T-cell (primary cell): ENCODE results near the gene MAGEA4. TPM values are rescaled to one million over a fixed set of nuclear protein-coding genes. Genes with fewer than 3 reads are reported as not detected.

Source experiments
- ATAC-seq, 4 experiments: fragments of 200-7000 bp in 3 of 4; fragments of 150-1000 bp in 1 of 4; cut with Tn5 transposase; replicated peaks in 1 of 4; 1 replicate in 3 of 4; 2 replicates in 1 of 4; pipeline ENCODE4 v1.10.0; 2021; ENCODE audit warnings: moderate library complexity in 3 of 4, mild to moderate bottlenecking in 2 of 4, moderate number of reproducible peaks in 1 of 4
- CTCF ChIA-PET, 2 donors: fragments of 300-600 bp; sonication (Branson Sonifier 250); formaldehyde crosslinking; loops; one replicate each; lab custom pipeline; 2022; ENCODE audit warnings: antibody characterized with exemption in 2 of 2; lab: Charles Lee
- POLR2A ChIA-PET, 2 donors: fragments of 300-600 bp; sonication (Branson Sonifier 250); formaldehyde crosslinking; loops; one replicate each; lab custom pipeline; 2022; ENCODE audit warnings: antibody characterized with exemption in 2 of 2; lab: Charles Lee
- DNase-seq, 35 experiments: peaks; one replicate each; pipeline versions ENCODE4 v3.0.0 to v3.0.0-alpha.2; 2013 to 2023
- H3K27ac ChIP-seq: one replicate; pipeline ENCODE4 v1.5.1; 2013; ENCODE audit warnings: low read length
- H3K27me3 ChIP-seq, 2 experiments: replicated peaks in 1 of 2; 1 replicate in 1 of 2; 2 replicates in 1 of 2; pipeline versions ENCODE4 v1.6.1 to v1.7.0; 2013; ENCODE audit warnings: low read length in 1 of 2, mixed read lengths in 1 of 2; ENCODE audit not compliant: control insufficient read depth in 2 of 2, insufficient read depth in 2 of 2; ENCODE audit errors: extremely low read depth in 1 of 2
- H3K36me3 ChIP-seq, 2 donors: 1 replicate in 1 of 2; 2 replicates in 1 of 2; pipeline versions ENCODE4 v1.6.1 to v1.7.0; 2013; ENCODE audit warnings: low read length in 1 of 2; ENCODE audit not compliant: control insufficient read depth in 2 of 2, insufficient read depth in 1 of 2; ENCODE audit errors: extremely low read depth in 1 of 2
- H3K4me1 ChIP-seq, 2 experiments: 1 replicate in 1 of 2; 2 replicates in 1 of 2; pipeline versions ENCODE4 v1.6.1 to v1.7.0; 2013; ENCODE audit warnings: low read length in 2 of 2, mixed read lengths in 1 of 2; ENCODE audit not compliant: insufficient read depth in 2 of 2, control insufficient read depth in 1 of 2; ENCODE audit errors: extremely low read depth in 1 of 2
- H3K4me3 ChIP-seq, 2 donors: 1 replicate in 1 of 2; 2 replicates in 1 of 2; pipeline versions ENCODE4 v1.5.1 to v1.7.0; 2013; ENCODE audit warnings: mild to moderate bottlenecking in 2 of 2, low read length in 1 of 2, moderate library complexity in 1 of 2; ENCODE audit not compliant: control insufficient read depth in 1 of 2; ENCODE audit errors: extremely low read depth in 1 of 2
- H3K9me3 ChIP-seq: 2 replicates; pipeline ENCODE4 v1.7.0; 2013
- H3K27ac Mint-ChIP-seq, 2 donors: one replicate each; pipeline ENCODE4 v1.8.0; 2020 to 2021; ENCODE audit warnings: mild to moderate bottlenecking in 2 of 2, mixed read lengths in 2 of 2
- H3K27me3 Mint-ChIP-seq, 2 donors: one replicate each; pipeline ENCODE4 v1.8.0; 2021 to 2022; ENCODE audit warnings: mixed read lengths in 2 of 2
- H3K36me3 Mint-ChIP-seq: one replicate; pipeline ENCODE4 v1.8.0; 2021; ENCODE audit warnings: mixed read lengths
- H3K4me1 Mint-ChIP-seq, 3 donors: one replicate each; pipeline ENCODE4 v1.8.0; 2020 to 2022; ENCODE audit warnings: mixed read lengths in 3 of 3, mild to moderate bottlenecking in 1 of 3
- H3K4me3 Mint-ChIP-seq, 3 donors: one replicate each; pipeline ENCODE4 v1.8.0; 2020 to 2022; ENCODE audit warnings: mild to moderate bottlenecking in 3 of 3, mixed read lengths in 3 of 3, moderate library complexity in 3 of 3
- H3K9me3 Mint-ChIP-seq, 3 donors: one replicate each; pipeline ENCODE4 v1.8.0; 2020 to 2022; ENCODE audit warnings: mixed read lengths in 3 of 3
- WGBS: methylation state at CpG from one replicate; pipeline ENCODE4 v1.1.5; 2013; ENCODE audit warnings: missing lambda C conversion rate; ENCODE audit not compliant: insufficient coverage; 5-methylcytosine and 5-hydroxymethylcytosine counted together
- total RNA-seq, 35 experiments: library from RNA in 6 of 35; stranded (reverse) in 6 of 35; fragments of 120-200 nt in 1 of 35; gene quantifications; one replicate each; pipeline versions ENCODE4 v1.2.1 to v1.2.4 and lab custom pipeline; 2013 to 2026

Gene MAGEA4
- total RNA-seq, 5 donors from 2014 or later (not counting 1 experiment from before 2014, with no cell fraction given), result not detected

GRCh38 chrX:151938172-151938571, 25.5 kb downstream of the MAGEA4 start:
- Histone ChIP-seq H3K27ac (no peak overlapping the region), H3K36me3 (no peaks in the 10 kb centered on the region), H3K9me3 (no peaks in the 10 kb centered on the region), H3K4me1 (no peaks in the 10 kb centered on the region), H3K4me3 (no peak overlapping the region), H3K27me3 (peaks cover 0 to 2% of the 10 kb centered on the region in 2 experiments)
- Mint-ChIP-seq H3K36me3 (no peaks in the 10 kb centered on the region), H3K27me3 (peaks cover 0 to 24% of the 10 kb centered on the region in 2 donors), H3K9me3 (peaks cover 0 to 2% (median 0%) of the 10 kb centered on the region in 3 donors), H3K27ac (no peak overlapping the region), H3K4me3 (no peak overlapping the region), H3K4me1 (no peaks in the 10 kb centered on the region)
- ATAC-seq (no peak), DNase-seq (no peak)
- POLR2A ChIA-PET, result no interaction called here
- CTCF ChIA-PET, result no interaction called here

GRCh38 chrX:151954730-151955129, 42.0 kb downstream of the MAGEA4 start:
- WGBS, result 92% methylated on average over 2 of the region's 15 CpGs
- H3K9me3 ChIP-seq, result no peaks in the 10 kb centered on the region

GRCh38 chrX:151958101-151958500, 45.4 kb downstream of the MAGEA4 start:
- Mint-ChIP-seq H3K4me3 (no peak overlapping the region), H3K36me3 (no peaks in the 10 kb centered on the region), H3K27ac (no peak overlapping the region), H3K27me3 (peaks cover 0 to 7% of the 10 kb centered on the region in 2 donors), H3K4me1 (no peaks in the 10 kb centered on the region), H3K9me3 (peaks cover 0 to 6% (median 0%) of the 10 kb centered on the region in 3 donors)
- Histone ChIP-seq H3K9me3 (no peaks in the 10 kb centered on the region), H3K4me1 (no peaks in the 10 kb centered on the region), H3K4me3 (no peak overlapping the region), H3K27ac (no peak overlapping the region), H3K27me3 (no peaks in the 10 kb centered on the region), H3K36me3 (no peaks in the 10 kb centered on the region)
- no CpG with 5 or more reads among the region's 4 CpGs for WGBS
- POLR2A ChIA-PET, result no interaction called here
- DNase-seq (no peak), ATAC-seq (no peak)
- CTCF ChIA-PET, result no interaction called here

More at GRCh38 chrX:151954730-151955129, 42.0 kb downstream of the MAGEA4 start:
- no peak for ATAC-seq
- no peak overlapping the region for H3K27ac Mint-ChIP-seq
- POLR2A ChIA-PET, result no interaction called here
- CTCF ChIA-PET, result no interaction called here
- no peak for DNase-seq
- Histone ChIP-seq H3K27me3 (no peaks in the 10 kb centered on the region), H3K36me3 (no peaks in the 10 kb centered on the region), H3K4me3 (no peak overlapping the region), H3K27ac (no peak overlapping the region), H3K4me1 (no peaks in the 10 kb centered on the region)
- H3K36me3 Mint-ChIP-seq, result no peaks in the 10 kb centered on the region
- no peaks in the 10 kb centered on the region for H3K4me1 Mint-ChIP-seq
- H3K27me3 Mint-ChIP-seq, result peaks cover 0 to 12% of the 10 kb centered on the region in 2 donors
- no peaks in the 10 kb centered on the region for H3K9me3 Mint-ChIP-seq
- no peak overlapping the region for H3K4me3 Mint-ChIP-seq

GRCh38 chrX:151962034-151962433, 49.3 kb downstream of the MAGEA4 start:
- no peaks in the 10 kb centered on the region for H3K4me1 Mint-ChIP-seq
- H3K9me3 Mint-ChIP-seq, result peaks cover 0 to 6% (median 0%) of the 10 kb centered on the region in 3 donors
- Histone ChIP-seq H3K27me3 (no peaks in the 10 kb centered on the region), H3K4me3 (no peak overlapping the region), H3K36me3 (no peaks in the 10 kb centered on the region), H3K27ac (no peak overlapping the region), H3K4me1 (no peaks in the 10 kb centered on the region), H3K9me3 (no peaks in the 10 kb centered on the region)
- ChIA-PET POLR2A (no interaction called here), CTCF (no interaction called here)
- ATAC-seq (no peak), DNase-seq (no peak)
- whole genome bisulfite sequencing, result 100% methylated on average over 2 of the region's 5 CpGs
- no peak overlapping the region for H3K4me3 Mint-ChIP-seq
- H3K27ac Mint-ChIP-seq, result no peak overlapping the region
- peaks cover 0 to 3% of the 10 kb centered on the region in 2 donors for H3K27me3 Mint-ChIP-seq
- no peaks in the 10 kb centered on the region for H3K36me3 Mint-ChIP-seq

GRCh38 chrX:151966236-151966635, 53.5 kb downstream of the MAGEA4 start:
- no peaks in the 10 kb centered on the region for H3K36me3 Mint-ChIP-seq
- no peaks in the 10 kb centered on the region for H3K4me1 ChIP-seq
- no peaks in the 10 kb centered on the region for H3K36me3 ChIP-seq
- 96% methylated on average over 5 of the region's 6 CpGs for WGBS
- no peak for ATAC-seq
- no peak overlapping the region for H3K4me3 Mint-ChIP-seq
- H3K27me3 ChIP-seq, result no peaks in the 10 kb centered on the region
- ChIA-PET POLR2A (no interaction called here), CTCF (no interaction called here)
- H3K27ac ChIP-seq, result no peak overlapping the region
- DNase-seq, result no peak
- peaks cover 0 to 3% of the 10 kb centered on the region in 2 donors for H3K27me3 Mint-ChIP-seq
- H3K4me1 Mint-ChIP-seq, result no peaks in the 10 kb centered on the region
- no peak overlapping the region for H3K4me3 ChIP-seq
- no peaks in the 10 kb centered on the region for H3K9me3 ChIP-seq
- H3K9me3 Mint-ChIP-seq, result no peaks in the 10 kb centered on the region
- H3K27ac Mint-ChIP-seq, result no peak overlapping the region

- DNase-seq, result no peak
- WGBS, result 100% methylated on average over 1 of the region's 7 CpGs
- no peak overlapping the region for H3K4me3 ChIP-seq
- Mint-ChIP-seq H3K4me1 (no peaks in the 10 kb centered on the region), H3K27me3 (peaks cover 17 to 22% of the 10 kb centered on the region in 2 donors), H3K36me3 (no peaks in the 10 kb centered on the region), H3K9me3 (no peaks in the 10 kb centered on the region), H3K4me3 (no peak overlapping the region), H3K27ac (no peak overlapping the region)
- POLR2A ChIA-PET, result no interaction called here
- CTCF ChIA-PET, result no interaction called here
- H3K27me3 ChIP-seq, result peaks cover 0 to 15% of the 10 kb centered on the region in 2 experiments
- H3K9me3 ChIP-seq, result no peaks in the 10 kb centered on the region
- no peaks in the 10 kb centered on the region for H3K4me1 ChIP-seq
- H3K36me3 ChIP-seq, result no peaks in the 10 kb centered on the region
- no peak overlapping the region for H3K27ac ChIP-seq
- ATAC-seq, result no peak
These were observed 57.3 kb downstream of the MAGEA4 start for GRCh38 chrX:151970027-151970426.

GRCh38 chrX:151970661-151971060, 58.0 kb downstream of the MAGEA4 start:
- WGBS, result 89% methylated on average over 3 of the region's 6 CpGs
- Histone ChIP-seq H3K36me3 (no peaks in the 10 kb centered on the region), H3K4me3 (no peak overlapping the region), H3K9me3 (no peaks in the 10 kb centered on the region), H3K4me1 (no peaks in the 10 kb centered on the region), H3K27ac (no peak overlapping the region), H3K27me3 (peaks cover 0 to 21% of the 10 kb centered on the region in 2 experiments)
- H3K36me3 Mint-ChIP-seq, result no peaks in the 10 kb centered on the region
- H3K4me1 Mint-ChIP-seq, result no peaks in the 10 kb centered on the region
- no peaks in the 10 kb centered on the region for H3K9me3 Mint-ChIP-seq
- ChIA-PET CTCF (no interaction called here), POLR2A (no interaction called here)
- H3K27ac Mint-ChIP-seq, result no peak overlapping the region
- H3K27me3 Mint-ChIP-seq, result peaks cover 19 to 21% of the 10 kb centered on the region in 2 donors
- DNase-seq (no peak), ATAC-seq (no peak)
- H3K4me3 Mint-ChIP-seq, result no peak overlapping the region
